Body of pancreas (tissue), 4 donors: ENCODE measurements around the gene CACNG4.

Experiments
- POLR2A ChIP-seq, 3 donors: fragments of 450-650 bp; IDR thresholded peaks; one replicate each; pipeline ENCODE4 v1.6.1; 2016; ENCODE audit warnings: antibody characterized with exemption in 3 of 3, mild to moderate bottlenecking in 2 of 3
- TF ChIP-seq, protein P1 (sequence below), 7 experiments: fragments of 450-650 bp in 4 of 7; fragments of 200-600 bp in 3 of 7; sonication (generic) in 3 of 7; IDR thresholded peaks; one replicate each; pipeline ENCODE4 v1.5.1; 2016 to 2019; ENCODE audit warnings: antibody characterized with exemption in 7 of 7

DNA sequence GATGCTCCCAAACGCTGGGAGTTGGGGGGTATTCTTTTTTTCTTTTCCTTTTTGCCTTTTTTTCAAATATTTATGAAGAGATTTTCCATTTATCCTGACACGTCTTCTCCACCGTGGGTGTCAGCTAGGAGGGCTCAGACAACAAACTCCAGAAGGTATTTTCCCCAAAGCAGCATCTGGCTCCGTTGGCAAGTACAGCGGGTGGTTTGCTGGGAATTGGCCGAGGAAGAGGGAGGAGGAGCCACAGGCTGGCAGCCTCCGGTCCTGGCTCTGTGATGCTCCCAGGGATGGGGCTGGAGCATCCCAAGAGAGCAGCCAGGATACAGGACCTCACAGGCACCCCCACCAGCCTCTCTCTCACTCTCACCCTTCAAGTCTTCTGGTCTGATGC lies 10.9 kb upstream of the CACNG4 start:
- TF ChIP-seq POLR2A (IDR thresholded peaks at IDR 0.05) = no peak
- TF ChIP-seq, protein P1, sequence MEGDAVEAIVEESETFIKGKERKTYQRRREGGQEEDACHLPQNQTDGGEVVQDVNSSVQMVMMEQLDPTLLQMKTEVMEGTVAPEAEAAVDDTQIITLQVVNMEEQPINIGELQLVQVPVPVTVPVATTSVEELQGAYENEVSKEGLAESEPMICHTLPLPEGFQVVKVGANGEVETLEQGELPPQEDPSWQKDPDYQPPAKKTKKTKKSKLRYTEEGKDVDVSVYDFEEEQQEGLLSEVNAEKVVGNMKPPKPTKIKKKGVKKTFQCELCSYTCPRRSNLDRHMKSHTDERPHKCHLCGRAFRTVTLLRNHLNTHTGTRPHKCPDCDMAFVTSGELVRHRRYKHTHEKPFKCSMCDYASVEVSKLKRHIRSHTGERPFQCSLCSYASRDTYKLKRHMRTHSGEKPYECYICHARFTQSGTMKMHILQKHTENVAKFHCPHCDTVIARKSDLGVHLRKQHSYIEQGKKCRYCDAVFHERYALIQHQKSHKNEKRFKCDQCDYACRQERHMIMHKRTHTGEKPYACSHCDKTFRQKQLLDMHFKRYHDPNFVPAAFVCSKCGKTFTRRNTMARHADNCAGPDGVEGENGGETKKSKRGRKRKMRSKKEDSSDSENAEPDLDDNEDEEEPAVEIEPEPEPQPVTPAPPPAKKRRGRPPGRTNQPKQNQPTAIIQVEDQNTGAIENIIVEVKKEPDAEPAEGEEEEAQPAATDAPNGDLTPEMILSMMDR (IDR thresholded peaks at IDR 0.05) = no peak
